Anterior cingulate cortex (tissue), 58 donors: ENCODE results near the gene EHMT2.

Experiments
- DNase-seq, 58 donors: peaks; one replicate each; lab custom pipeline; 2025; lab: John Stamatoyannopoulos, UW

The EHMT2 gene

DNA sequence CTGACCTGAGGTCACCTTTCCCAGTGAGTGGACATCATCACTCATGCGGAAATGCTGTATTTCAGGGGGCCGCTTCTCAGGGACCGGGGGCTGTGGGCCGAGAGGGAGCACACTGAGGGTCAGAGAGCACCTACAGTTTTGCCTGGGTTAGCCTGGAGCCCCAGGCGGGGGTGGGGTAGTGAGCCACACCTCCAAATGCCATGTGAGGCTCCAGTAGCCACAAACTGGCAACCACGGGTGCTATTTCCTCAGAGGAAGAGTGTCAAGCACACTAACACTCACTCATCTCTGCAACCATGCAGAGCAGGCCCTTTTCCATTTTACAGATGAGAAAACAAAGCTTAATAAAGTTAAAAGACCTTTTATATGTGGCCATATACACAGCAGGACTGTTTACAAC lies 4.7 kb downstream of the EHMT2 start:
- no peak for DNase-seq

DNA sequence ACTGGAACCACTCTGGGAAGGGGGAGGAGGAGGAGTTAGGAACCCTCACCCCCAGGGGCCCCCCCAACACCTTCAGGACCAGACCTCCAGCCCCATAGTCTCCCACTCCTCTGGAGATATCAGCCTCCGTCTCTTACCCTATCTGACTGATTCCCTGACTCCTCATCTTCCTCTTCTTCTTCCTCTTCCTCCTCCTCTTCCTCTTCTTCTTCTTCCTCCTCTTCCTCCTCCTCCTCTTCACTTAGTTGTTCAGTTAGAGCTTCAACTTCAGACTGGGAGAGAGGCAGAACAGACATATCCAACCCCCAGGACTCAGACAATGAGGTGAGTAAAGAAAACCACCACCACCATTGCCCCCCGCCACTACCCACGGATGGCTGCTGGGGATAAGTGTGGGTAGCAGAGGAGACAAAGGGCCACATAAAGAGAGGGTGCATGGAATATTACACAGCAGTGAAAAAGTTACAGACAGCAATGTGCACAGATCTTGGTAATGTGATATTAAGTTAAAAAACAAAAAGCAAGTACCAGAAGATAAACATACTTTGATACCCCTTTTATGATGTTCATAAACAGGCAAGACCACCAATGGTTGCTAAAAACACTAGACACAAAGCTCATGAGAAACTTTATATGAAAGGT lies 8.0 kb downstream of the EHMT2 start:
- no peak for DNase-seq

DNA sequence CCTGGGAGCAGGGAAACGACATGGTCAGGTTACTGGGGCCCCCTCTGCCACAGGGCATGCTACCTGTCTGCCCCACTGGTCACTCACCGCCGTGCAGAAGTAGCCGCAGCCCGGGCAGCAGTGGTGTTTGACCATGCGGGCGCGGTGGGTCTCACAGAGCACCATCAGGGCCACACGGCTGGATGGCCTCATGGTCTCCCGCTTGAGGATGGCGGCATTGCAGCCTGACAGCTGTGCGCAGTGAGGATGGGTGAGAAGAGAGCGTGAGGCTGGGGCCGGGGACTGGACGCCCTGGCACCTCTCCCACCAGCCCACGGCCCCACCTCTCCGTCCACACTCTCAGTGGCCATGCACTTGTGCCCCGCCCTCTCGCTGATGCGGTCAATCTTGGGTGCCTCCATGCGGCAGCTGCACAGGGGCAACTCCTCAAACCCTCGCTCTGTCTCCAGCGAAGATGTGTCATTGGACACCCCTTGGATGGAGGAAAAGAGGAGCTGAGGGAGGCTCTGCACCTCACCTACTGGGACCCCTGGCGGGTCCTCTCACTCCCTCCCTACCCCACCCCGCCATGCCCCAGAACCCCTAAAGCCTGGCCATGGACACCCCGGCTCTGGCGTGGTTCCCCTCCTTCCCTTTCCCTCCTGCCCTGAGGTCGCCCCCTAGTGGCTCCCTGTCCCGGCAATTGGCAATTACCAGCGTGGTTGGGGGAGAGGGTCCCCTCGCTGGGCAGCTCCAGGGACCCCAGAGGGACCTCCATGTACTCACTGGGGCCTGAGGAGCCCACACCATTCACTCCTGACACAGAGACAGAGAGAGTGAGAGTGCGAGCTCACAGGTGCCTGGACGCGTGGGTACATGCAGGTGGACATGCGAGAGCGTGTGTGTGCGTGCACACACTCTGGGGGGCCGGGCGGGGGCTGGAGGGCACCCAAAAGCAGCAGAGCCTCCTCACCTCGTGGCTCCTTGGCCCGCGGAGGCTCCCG lies 8.9 kb downstream of the EHMT2 start:
- peak in 3 of 58 donors; percentile 7 to 13 (median 12) for DNase-seq

DNA sequence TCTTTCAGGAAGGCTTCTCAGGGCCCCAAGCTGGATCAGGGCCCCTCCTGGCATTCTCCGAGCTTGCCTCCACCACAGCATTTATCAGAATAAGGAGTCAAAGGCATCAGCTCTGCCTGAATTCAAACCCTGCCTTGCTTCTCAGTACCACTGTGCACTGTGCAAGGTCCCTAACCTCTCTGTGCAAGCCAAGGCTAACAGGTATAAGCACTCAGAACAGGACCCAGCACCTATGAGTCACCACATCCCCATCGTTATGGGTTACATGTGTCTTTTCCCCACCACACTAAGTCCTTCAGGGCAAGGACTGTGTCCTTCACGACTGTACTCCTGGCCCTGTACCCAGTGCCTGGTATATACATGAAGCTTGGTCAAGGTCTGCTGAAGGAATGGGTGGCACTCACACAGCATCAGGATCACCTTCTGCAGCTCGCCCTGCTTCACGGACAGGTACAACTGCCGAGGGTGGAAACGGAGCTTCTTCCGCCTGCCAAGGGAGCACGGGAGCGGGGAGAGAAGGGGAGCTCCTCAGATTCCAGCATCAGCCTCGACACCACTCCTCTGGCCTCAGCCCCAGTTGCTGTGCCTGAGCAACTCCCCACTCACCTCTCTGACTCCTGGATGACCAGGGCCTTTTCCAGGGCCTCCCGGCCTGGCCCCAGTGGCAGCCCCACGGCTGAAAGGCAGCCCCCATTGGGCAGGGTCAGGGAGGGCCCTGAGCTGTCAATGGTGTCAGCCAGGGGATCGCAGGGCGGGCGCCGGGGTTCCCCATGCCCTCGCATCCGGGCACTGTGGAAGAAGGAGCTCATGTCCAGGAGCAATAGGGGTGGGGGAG lies 10.1 kb downstream of the EHMT2 start:
- no peak for DNase-seq

DNA sequence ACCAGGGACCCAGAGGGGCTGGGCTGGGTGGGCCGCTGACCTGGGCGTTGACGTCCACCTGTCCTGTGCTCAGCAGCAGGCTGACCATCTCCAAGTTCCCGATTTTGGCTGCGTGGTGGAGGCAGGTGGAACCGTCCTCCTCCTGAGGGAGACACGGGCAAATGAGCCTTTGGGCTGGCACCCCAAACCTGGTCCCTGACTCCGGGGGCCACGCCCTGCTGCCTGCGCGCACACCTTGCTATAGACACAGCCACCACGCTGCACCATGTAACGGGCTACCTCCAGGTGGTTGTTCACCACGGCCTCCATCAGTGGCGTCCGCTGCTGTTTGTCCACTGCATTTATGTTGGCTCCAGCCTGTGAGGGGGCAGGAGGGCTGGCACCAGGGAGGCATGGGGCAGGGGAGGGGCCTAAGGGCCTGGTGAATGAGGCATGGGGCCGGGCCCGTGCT lies 10.9 kb downstream of the EHMT2 start:
- DNase-seq, result no peak

DNA sequence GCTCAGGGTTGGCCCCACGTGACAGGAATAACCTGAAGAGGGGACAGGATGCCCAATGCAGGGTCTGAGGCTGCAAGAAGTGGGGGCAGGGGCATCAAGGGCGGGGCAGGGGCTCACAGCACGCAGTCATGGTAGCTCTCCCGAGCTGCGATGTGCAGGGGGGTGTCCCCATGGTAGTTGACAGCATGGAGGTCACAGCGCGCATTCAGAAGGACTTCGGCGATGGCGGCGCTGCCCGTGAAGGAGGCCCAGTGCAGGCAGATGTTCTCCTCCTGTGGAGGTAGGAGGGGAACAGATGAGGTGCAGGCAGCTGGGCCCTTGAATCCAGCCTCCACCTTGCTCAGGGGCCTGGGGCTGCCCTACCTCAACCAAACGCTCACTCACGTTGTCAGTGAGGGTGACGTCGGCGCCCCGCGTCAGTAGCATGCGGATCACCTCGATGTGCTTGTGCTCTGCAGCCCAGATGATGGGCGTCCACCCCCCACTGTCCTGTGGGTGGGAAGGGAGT lies 12.9 kb downstream of the EHMT2 start:
- DNase-seq, result no peak

DNA sequence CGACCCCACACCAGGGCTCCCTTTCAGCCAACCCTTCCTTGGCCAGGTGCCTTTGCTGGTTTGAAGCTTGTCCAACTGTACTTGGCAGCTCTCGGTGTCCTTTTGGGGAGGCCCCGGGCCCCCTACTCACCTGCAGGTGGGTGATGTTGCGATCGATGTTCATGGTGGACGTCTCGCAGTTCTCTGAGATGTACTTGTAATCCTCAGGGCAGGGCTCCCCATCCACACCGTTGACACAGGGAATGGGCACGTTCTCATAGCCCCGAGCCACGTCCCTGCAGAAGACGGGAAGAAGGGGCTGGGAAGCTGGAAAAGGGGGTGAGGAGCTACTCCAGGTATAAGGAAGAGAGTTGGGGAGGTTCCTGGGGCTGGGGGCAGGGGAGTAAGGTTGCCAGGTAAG lies 13.8 kb downstream of the EHMT2 start:
- no peak for DNase-seq

DNA sequence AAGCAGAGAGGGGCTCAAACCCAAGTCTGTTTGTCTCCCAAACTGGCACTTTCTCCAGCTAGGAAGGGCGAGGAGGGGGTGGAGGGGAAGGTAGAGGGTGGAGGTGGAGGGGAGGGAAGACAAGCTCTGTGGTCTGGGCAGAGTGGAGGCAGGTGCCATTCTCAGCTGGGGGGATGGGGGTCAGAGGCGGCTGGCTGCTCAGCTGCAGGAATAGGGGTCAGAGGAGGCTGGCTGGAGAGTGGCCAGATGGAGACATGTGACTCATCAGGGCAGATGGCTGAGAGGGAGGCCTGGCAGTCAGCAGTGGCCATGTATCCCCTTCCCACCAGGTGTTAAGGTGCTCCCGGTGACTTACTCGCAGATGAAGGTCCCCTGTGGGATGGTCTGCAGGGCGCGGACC lies 15.2 kb downstream of the EHMT2 start:
- DNase-seq, result no peak

DNA sequence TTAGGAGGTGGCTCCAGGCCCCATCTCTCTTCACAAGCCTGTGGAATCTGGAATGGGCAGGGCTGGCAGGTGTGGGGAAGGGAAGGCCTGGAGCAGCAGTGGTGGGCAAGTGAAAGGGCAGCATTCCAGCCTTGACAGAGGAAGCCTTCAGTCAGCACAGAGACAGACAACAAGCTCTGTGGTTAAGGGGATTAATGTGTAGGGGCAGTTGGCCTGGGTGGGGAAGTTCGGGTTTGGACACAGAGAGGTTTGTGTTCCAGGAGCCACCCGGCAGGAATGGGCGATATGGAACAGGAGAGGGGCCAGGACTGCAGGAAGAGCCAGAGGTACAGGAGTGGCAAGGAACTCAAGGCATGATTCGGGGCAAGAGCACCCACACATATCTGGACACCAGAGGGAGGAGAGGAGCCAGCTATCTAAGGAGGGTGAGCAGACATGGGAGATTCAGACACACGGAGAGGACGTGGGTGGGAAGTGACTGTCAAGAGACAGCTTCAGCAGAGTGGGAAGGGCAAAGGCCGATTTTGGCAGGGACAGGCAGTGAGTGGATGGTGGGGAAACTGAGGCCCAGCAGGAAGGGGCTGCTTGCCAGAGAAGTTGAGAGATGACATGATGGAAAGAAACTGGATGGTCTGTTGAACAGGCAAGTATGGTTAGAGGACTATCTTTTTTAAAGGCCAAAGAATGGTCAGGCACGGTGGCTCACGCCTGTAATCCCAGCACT lies 16.2 kb downstream of the EHMT2 start:
- no peak for DNase-seq

DNA sequence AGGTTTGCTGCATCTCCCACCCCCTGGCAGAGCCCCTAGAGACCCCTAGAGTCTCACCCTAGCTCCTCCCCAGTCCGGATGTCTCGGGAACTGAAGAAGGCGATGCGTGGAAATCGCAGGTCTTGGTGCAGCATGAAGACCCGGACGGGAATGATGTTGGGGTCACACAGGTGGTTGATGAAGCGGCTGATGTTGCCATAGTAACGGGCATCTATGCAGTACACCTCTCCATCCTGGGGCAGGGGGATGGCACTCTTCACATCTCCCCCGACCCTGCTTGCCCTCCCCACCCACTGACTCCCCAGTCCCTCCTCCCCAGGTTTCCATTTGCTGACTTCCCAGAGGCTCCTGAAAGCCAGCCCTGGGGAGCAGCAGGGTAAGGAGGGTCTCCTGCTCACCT lies 16.9 kb downstream of the EHMT2 start:
- DNase-seq, result no peak

DNA sequence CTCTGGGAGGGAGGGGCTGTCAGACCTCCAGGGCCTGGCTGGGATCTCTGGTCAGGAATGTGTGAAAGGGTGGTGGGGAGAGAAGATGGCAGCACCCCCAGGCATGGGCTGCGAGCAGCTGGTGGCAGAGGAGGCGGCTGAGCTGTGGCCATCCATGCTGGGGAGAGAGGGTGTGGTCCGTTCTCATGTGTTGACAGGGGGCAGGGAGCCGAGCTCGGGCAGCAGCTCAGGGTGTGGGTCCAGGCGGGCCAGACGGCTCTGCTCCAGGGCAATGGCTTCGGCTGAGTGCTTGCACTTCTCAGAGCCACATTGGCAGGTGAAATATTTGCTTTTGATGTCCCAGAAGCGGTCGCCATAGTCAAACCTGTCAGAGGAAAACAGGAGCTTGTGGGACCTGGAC lies 17.6 kb downstream of the EHMT2 start:
- no peak for DNase-seq

DNA sequence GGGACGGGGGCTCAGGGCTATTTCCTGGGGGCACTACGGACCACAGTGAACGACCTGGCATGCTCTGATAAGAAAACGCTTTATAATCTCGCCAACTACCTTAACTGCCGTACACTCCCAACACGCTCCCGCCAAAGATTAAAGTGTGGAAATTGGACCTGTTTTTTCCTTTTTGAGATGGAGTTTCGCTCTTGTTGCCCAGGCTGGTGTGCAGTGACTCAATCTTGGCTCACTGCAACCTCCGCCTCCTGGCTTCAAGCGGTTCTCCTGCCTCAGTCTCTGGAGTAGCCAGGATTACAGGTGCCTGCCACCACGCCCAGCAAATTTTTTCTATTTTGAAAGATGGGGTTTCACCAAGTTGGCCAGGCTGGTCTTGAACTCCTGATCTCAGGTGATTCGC lies 18.4 kb downstream of the EHMT2 start:
- no peak for DNase-seq

DNA sequence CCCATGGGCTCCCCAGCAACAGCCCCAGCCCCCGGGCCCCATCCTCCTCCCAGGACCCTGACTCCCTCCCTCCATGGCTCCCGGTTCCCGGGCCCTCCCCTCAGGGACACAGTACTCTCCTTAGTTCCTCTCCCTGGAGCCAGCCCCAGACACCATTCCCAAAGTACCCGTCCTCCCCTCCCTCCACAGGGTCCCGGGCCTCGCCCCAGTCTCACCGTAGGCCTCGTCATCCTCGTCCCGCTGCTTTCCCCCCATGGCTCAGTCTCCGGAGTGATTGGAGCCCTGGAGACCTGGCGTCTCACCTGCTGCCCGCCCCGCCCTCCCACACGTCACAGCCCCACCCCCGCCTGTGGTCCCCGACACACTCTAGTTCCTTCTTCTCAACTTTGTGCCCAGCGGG lies 18.8 kb downstream of the EHMT2 start, which contains the start of gene SLC44A4:
Gene SLC44A4, minus strand, starts transcription at position 272 of the 400 bp plus-strand sequence. Its CDS starts 17 bp downstream, at position 255.
- no peak for DNase-seq

DNA sequence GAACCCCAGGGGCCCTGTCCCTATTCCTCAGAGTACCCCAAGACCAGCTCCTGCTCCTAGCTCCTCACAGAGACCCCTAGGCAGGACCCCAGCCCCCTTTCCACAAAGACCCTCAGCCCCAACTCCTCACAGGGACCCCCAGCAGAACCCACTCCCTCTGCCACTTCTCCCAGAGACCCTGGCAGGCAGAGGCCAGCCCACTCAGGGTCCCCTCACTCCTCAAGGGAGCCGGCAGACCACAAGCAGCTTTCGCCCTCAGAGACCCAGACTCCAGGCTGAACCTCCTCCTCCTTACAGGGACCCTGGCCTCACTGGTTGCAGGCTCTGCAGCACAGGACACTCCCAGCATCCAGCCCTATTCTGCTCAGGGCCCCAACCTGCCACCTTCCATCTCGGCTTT lies 19.3 kb downstream of the EHMT2 start:
- no peak for DNase-seq

DNA sequence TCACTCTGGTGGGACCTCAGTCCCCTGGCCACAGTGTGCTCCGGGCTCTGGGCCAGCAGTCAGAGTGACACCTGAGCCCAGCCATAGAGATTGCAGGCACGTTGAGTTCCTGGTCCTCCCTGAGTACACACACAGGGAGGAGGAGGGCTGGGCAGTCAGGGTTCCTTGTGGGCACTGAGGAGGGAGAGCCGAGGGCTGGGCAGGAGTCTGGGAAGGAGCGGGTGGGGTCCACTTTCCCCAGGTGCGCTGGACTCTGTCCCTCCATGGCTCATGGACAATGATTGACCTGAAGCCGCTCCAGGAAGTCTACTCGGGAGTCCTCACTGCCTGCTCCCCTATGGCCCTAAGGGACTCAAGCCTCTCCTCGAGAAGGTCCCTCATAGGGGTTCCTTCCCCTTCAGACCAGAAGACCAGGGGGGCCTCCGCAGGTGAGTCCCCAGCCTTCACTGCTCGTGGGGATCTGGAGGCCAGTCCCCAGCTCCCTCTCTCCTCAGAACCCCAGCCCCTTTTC lies 19.8 kb downstream of the EHMT2 start:
- no peak for DNase-seq

DNA sequence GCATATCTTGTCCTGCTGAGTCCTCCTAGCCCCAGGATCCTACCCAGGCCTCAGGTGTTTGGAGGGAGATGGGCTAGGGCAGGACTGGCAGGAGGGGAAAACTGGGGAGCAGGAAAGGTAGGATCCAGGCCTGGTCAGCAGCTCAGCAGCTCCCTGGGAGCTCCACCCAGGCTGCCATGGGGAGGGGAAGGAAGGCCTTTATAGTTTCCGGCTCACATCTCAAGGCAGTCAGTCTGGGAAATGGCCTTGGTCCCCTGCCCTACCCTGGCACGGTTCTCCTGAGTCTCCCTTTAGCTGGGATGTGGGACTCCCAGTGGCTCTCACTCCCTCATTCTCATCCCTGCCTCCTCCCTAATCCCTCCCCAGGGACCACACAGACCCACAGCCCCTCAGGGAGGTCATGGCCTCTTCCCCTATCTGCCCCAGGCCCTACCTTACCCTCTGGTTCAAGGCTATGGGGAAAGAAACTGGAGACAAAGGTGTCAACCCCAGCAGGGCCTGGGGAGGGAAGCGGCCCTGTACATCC lies 20.3 kb downstream of the EHMT2 start:
- DNase-seq, result no peak

DNA sequence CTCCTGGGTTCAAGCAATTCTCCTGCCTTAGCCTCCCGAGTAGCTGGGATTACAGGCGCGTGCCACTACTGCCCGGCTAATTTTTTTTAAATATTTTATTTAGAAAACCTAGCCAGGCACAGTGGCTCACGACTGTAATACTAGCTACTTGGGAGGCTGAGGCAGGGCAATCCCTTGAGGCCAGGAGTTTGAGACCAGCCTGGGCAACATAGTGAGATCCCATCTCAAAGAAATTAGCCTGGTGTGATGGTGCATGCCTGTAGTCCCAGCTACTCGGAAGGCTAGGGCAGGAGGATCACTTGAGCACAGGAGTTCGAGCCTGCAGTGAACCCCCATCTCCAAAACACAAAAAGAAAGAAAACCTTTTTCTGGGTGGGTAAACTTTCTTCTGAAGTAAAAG lies 21.1 kb downstream of the EHMT2 start:
- DNase-seq, result no peak

DNA sequence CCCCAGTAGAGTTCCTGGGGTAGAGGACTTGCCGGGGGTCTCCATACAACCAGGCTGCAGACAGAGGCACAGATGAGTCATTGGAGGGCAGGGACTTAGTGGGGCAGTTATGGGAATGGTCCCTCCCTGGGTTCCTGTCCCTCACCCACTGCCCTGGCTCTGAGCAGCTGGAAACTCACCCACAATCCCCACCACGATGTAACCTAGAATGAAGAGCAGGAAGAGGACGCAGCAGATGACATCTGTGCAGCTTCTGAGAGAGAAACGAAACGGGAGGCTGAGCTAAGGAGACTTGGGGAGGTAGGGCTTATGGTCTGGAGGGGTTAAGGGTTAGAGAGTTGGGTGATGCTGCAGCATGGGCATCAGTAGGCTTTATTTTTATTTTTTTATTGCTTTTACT lies 21.6 kb downstream of the EHMT2 start:
- no peak for DNase-seq

DNA sequence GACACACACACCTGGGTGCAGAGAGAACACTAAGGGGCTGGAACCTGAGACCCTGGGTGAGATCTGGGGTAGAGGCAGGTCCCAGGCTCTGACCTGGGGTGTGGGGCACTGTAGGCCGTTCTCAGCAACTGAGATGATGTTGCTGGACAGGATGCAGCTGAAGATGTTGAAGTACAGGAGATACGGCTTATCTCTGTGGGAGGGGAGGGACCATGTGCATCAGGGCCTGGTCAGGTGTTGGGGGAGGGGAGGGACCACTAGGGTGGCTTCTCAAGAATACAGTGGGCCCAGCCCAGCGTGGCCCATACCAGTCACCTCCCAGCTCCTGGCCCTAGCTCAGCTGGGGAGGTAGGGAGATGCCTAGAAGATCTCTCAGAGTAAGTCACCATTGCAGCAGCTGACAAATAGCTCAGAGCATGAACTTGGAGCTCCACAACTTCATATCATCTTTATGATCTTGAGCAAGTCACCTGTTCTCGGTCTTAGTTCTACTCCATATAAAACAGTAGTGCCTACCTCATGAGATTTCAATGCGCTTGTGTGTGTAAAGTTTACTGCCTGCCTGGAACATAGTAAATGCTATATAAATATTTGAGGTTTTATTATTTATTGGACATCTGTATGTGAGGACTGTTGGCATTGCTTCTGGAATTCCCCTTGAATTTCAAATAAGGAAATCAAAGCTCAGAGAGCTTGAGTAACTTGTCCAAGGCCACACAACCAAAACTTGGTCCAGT lies 22.5 kb downstream of the EHMT2 start:
- no peak for DNase-seq
